Retinal pigment epithelial cell (primary cell): ENCODE measurements around the gene KCNK6.

Experiments used
- DNase-seq: peaks from one replicate; pipeline ENCODE4 v3.0.0-alpha.2; 2010; ENCODE audit warnings: low read depth
- H3K4me3 ChIP-seq: 2 replicates; pipeline ENCODE4 v1.5.1; 2011; ENCODE audit warnings: mild to moderate bottlenecking, low read length, control low read depth, moderate library complexity
- TF ChIP-seq, protein P1 (sequence below): conservative IDR thresholded peaks from 2 replicates; pipeline ENCODE4 v1.5.1; 2011; ENCODE audit warnings: low read depth, low read length, control low read depth, inconsistent platforms

The KCNK6 gene

DNA sequence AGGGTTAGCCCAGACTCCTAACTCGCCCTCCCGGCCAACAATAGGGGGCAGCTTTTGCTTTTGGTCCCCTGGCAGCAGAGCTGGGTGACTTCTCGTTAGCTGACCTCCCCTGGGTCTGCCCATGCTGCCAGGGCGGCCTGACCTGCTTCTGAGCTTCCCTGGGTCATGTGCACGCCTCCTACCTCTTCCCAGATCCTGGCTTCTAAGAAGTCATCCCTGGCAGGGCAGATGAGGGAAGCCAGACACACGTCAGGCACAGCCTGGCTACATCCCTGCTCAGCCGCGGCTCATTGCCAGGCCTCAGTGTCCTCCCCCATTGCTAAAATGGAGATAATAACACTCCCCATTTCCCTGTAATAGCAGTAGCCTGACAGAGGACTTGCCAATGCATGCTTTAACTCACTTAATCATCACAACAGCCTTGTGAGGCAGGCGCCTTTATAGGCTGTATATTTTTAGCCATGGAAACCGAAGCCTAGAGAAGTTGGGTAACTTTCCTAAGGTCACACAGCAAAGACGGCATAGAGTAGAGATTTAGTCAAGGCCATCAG is 2.1 kb downstream of the KCNK6 start:
- no peak overlapping the region for H3K4me3 ChIP-seq
- TF ChIP-seq, protein P1, sequence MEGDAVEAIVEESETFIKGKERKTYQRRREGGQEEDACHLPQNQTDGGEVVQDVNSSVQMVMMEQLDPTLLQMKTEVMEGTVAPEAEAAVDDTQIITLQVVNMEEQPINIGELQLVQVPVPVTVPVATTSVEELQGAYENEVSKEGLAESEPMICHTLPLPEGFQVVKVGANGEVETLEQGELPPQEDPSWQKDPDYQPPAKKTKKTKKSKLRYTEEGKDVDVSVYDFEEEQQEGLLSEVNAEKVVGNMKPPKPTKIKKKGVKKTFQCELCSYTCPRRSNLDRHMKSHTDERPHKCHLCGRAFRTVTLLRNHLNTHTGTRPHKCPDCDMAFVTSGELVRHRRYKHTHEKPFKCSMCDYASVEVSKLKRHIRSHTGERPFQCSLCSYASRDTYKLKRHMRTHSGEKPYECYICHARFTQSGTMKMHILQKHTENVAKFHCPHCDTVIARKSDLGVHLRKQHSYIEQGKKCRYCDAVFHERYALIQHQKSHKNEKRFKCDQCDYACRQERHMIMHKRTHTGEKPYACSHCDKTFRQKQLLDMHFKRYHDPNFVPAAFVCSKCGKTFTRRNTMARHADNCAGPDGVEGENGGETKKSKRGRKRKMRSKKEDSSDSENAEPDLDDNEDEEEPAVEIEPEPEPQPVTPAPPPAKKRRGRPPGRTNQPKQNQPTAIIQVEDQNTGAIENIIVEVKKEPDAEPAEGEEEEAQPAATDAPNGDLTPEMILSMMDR = no peak
- no peak for DNase-seq

DNA sequence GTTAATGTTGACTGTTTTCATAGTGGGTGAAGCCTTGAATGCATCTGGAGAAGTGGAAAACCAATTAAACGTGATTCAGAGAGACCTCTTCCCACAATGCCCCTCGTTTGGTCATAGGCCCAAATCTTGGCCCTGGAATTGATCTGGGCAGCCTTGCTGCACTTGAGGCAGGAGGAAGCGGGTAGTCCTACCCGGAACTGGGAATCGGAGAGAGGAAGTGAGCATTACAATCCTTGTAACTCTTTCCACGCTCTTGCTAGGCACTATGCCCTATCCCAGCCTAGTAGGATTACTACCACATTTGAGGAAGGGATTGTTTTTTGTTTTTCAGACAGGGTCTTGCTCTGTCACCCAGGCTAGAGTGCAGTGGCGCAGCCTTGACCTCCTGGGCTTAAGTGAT is 3.6 kb downstream of the KCNK6 start:
- TF ChIP-seq, protein P1 = no peak
- no peak for DNase-seq
- H3K4me3 ChIP-seq = no peak overlapping the region

DNA sequence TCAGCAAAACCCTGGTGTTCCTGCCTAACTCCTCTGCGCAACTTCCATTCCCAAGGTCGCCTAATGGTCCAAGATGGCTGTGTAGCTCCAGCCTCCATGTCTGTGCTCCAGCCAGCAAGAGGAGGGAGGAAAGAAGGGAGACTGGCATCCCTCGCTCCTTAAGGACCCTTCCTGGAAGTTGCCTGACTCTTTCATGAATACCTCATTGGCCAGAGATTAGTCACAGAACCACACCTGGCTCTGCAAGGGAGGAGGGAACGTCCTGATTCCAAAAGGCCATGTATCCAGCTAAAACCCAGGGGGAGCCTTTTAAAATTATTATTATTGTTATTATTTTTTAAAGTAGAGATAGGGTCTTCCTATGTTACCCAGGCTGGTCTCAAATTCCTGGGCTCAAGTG is 4.8 kb downstream of the KCNK6 start:
- TF ChIP-seq, protein P1 = no peak
- no peak overlapping the region for H3K4me3 ChIP-seq

DNA sequence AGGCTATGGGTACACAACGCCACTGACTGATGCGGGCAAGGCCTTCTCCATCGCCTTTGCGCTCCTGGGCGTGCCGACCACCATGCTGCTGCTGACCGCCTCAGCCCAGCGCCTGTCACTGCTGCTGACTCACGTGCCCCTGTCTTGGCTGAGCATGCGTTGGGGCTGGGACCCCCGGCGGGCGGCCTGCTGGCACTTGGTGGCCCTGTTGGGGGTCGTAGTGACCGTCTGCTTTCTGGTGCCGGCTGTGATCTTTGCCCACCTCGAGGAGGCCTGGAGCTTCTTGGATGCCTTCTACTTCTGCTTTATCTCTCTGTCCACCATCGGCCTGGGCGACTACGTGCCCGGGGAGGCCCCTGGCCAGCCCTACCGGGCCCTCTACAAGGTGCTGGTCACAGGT is 6.9 kb downstream of the KCNK6 start:
- no peak for DNase-seq
- TF ChIP-seq, protein P1 = no peak
- no peak overlapping the region for H3K4me3 ChIP-seq

More for the DNA sequence above, 4.8 kb downstream of the KCNK6 start:
- no peak for DNase-seq

DNA sequence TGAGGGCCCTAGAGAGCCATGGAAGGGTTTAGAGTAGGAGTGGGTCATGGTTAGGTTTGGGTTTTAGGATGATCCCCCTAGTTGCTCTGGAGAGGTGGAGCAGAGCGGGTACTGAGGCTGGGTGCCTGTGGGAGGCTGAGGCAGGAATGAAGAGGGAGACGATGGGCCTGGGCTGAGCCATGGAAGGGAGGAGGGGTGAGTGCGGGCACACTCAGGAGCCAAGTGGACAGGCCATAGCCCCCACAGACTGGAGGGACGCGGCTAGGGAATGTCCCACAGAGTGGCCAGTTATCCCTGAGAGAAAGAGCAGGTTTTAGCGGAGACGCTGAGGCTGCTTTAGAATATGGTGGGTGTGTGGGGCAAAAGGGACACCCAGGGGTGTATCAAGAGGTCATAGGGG is 10.0 kb downstream of the KCNK6 start:
- H3K4me3 ChIP-seq = no peak overlapping the region
- TF ChIP-seq, protein P1 = no peak
- DNase-seq = no peak

DNA sequence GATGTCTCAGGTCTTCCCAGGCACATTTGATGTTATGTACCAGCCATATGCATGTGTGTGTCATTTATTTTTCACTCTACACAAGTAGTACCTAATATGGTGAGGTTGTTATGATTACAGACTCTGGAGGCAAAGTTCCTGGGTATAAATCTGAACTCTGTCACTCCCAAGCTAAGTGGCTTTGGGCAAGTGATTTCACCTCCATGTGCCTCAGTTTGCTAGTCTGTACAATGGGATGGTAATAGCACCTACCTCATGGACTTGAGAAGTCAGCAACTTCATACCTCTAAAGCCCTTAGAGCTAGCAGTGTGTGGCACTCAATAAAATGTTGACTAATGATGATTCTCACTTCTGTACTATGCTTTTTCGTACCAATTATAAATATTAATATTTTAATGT is 12.1 kb downstream of the KCNK6 start:
- TF ChIP-seq, protein P1 = no peak
- no peak for DNase-seq
- H3K4me3 ChIP-seq = no peak overlapping the region

DNA sequence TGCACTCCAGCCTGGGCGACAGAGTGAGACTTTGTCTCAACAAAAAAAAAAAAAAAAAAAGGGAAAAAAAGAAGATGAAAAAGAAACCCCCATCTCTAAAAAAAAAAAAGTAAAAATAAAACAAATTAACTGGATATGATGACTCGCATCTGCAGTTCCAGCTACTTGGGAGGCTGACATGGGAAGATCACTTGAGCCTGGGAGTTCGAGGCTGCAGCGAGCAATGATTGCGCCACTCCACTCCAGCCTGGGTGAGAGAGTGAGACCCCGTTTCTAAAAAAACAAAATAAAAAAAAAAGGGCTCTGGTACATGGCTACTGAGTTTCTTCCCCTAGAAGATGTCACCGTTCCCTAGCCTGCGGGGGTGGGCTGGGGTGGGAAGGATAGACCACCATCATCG is 13.6 kb downstream of the KCNK6 start:
- no peak for DNase-seq
- TF ChIP-seq, protein P1 = no peak
- H3K4me3 ChIP-seq = no peak overlapping the region
